SK-N-SH (cell line): Measurements from ENCODE around the gene WASL. TPM values are rescaled to one million over a fixed set of nuclear protein-coding genes. Genes with fewer than 3 reads are reported as not detected.
A peak's percentile ranks its signal among the peaks of the same experiment; 100 is the strongest.

Source experiments
- CTCF ChIA-PET: fragments of 300-600, 350-600 bp; formaldehyde crosslinking; extraction: SDS; loops from one replicate; lab custom pipeline; 2021; lab: Yijun Ruan, JAX
- POLR2A ChIA-PET: fragments of 350-600 bp; sonication (Branson Sonifier 250); formaldehyde crosslinking; extraction: SDS; loops from one replicate; lab custom pipeline; 2020; ENCODE audit warnings: antibody characterized with exemption, inconsistent platforms; lab: Yijun Ruan, JAX
- DNase-seq: peaks from one replicate; pipeline ENCODE4 v3.0.0; 2012
- H2AFZ ChIP-seq: fragments of 200-600 bp; sonication (generic); 2 replicates; pipeline ENCODE4 v1.8.1; 2016; ENCODE audit warnings: antibody characterized with exemption, mild to moderate bottlenecking, low read depth
- H3F3A ChIP-seq: fragments of 200-600 bp; sonication (generic); replicated peaks from 2 replicates; pipeline ENCODE3; 2016; ENCODE audit warnings: antibody characterized with exemption, mild to moderate bottlenecking; ENCODE audit not compliant: insufficient read depth
- H3K27ac ChIP-seq, 2 experiments: fragments of 200-500 bp in 1 of 2; fragments of 200-600 bp in 1 of 2; sonication (Bioruptor generic) in 1 of 2; sonication (generic), shearing (Covaris generic) in 1 of 2; 2 replicates each; pipeline versions ENCODE4 v1.5.1 to v1.6.1; 2014 to 2016; ENCODE audit warnings: low read depth in 2 of 2, inconsistent platforms in 1 of 2, low read length in 1 of 2, mild to moderate bottlenecking in 1 of 2, mixed read lengths in 1 of 2
- H3K27me3 ChIP-seq: fragments of 200-600 bp; sonication (generic), shearing (Covaris generic); 2 replicates; pipeline ENCODE4 v1.6.1; 2016; ENCODE audit warnings: mixed run types; ENCODE audit not compliant: insufficient read depth
- H3K36me3 ChIP-seq, 2 experiments: fragments of 200-500 bp in 1 of 2; fragments of 200-600 bp in 1 of 2; sonication (Bioruptor generic) in 1 of 2; sonication (generic) in 1 of 2; replicated peaks in 1 of 2; 2 replicates each; pipeline versions ENCODE3 to v1.5.1; 2014 to 2016; ENCODE audit warnings: low read length in 1 of 2, mild to moderate bottlenecking in 1 of 2; ENCODE audit not compliant: insufficient read depth in 2 of 2, control insufficient read depth in 1 of 2
- H3K4me1 ChIP-seq, 2 experiments: fragments of 200-500 bp in 1 of 2; fragments of 200-600 bp in 1 of 2; sonication (Bioruptor generic) in 1 of 2; sonication (generic), shearing (Covaris generic) in 1 of 2; 2 replicates each; pipeline versions ENCODE4 v1.5.1 to v1.6.1; 2014 to 2016; ENCODE audit warnings: low read depth in 1 of 2, low read length in 1 of 2, mixed run types in 1 of 2; ENCODE audit not compliant: insufficient read depth in 2 of 2, control insufficient read depth in 1 of 2
- H3K4me2 ChIP-seq: fragments of 200-600 bp; sonication (generic), shearing (Covaris generic); 2 replicates; pipeline ENCODE4 v1.6.1; 2017; ENCODE audit warnings: mixed run types
- H3K4me3 ChIP-seq, 2 experiments: fragments of 200-500 bp in 1 of 2; fragments of 200-600 bp in 1 of 2; sonication (Bioruptor generic) in 1 of 2; sonication (generic), shearing (Covaris generic) in 1 of 2; 2 replicates each; pipeline versions ENCODE4 v1.5.1 to v1.8.1; 2014 to 2016; ENCODE audit warnings: low read depth in 2 of 2, inconsistent platforms in 1 of 2, low read length in 1 of 2, mild to moderate bottlenecking in 1 of 2, mixed read lengths in 1 of 2, moderate library complexity in 1 of 2
- H3K79me2 ChIP-seq: fragments of 200-600 bp; sonication (generic); 2 replicates; pipeline ENCODE4 v1.8.1; 2017; ENCODE audit warnings: mild to moderate bottlenecking; ENCODE audit not compliant: insufficient read depth
- H3K9ac ChIP-seq: fragments of 200-600 bp; sonication (generic); 2 replicates; pipeline ENCODE4 v1.6.1; 2017; ENCODE audit warnings: mixed run types
- H3K9me2 ChIP-seq: fragments of 200-600 bp; sonication (generic); 2 replicates; pipeline ENCODE4 v1.6.1; 2017; ENCODE audit warnings: mixed run types
- H3K9me3 ChIP-seq: fragments of 200-600 bp; sonication (generic); 2 replicates; pipeline ENCODE4 v1.6.1; 2017; ENCODE audit warnings: mixed run types, mild to moderate bottlenecking, moderate library complexity
- H4K20me1 ChIP-seq: fragments of 200-600 bp; sonication (generic); 2 replicates; pipeline ENCODE4 v1.6.1; 2017; ENCODE audit warnings: mild to moderate bottlenecking, mixed run types; ENCODE audit not compliant: insufficient read depth
- ELF1 ChIP-seq: IDR thresholded peaks from 2 replicates; pipeline ENCODE4 v1.4.0; 2012
- EZH2phosphoT487 ChIP-seq: fragments of 200-600 bp; sonication (generic); IDR thresholded peaks from 2 replicates; pipeline ENCODE4 v1.6.1; 2017; ENCODE audit warnings: low read depth, mixed run types, mild to moderate bottlenecking, antibody characterized with exemption, moderate library complexity, borderline replicate concordance
- GATA2 ChIP-seq: sonication (generic); formaldehyde crosslinking; IDR thresholded peaks from 2 replicates; pipeline ENCODE4 v1.5.0; 2020; ENCODE audit warnings: mild to moderate bottlenecking, missing genetic modification reagents
- JUND ChIP-seq: IDR thresholded peaks from 2 replicates; pipeline ENCODE4 v1.4.0; 2012
- MAX ChIP-seq: IDR thresholded peaks from 2 replicates; pipeline ENCODE4 v1.4.0; 2012; ENCODE audit warnings: low read depth
- MXI1 ChIP-seq: IDR thresholded peaks from 2 replicates; pipeline ENCODE4 v1.6.1; 2012; ENCODE audit warnings: mild to moderate bottlenecking, low read depth, low read length, improper control_type of control experiment
- POLR2AphosphoS5 ChIP-seq: IDR thresholded peaks from 2 replicates; pipeline ENCODE4 v1.6.1; 2012; ENCODE audit warnings: low read depth, low read length
- RAD21 ChIP-seq: IDR thresholded peaks from 2 replicates; pipeline ENCODE4 v1.6.1; 2012; ENCODE audit warnings: mild to moderate bottlenecking, low read length
- RCOR1 ChIP-seq: fragments of 150-350 bp; IDR thresholded peaks from 2 replicates; pipeline ENCODE4 v1.6.1; 2017; ENCODE audit warnings: antibody characterized with exemption, low read length
- RFX5 ChIP-seq: IDR thresholded peaks from 2 replicates; pipeline ENCODE4 v1.6.1; 2012; ENCODE audit warnings: mild to moderate bottlenecking, improper control_type of control experiment, low read length
- RXRA ChIP-seq: IDR thresholded peaks from 2 replicates; pipeline ENCODE4 v1.4.0; 2012; ENCODE audit warnings: low read depth, mild to moderate bottlenecking, borderline replicate concordance
- SMC3 ChIP-seq: IDR thresholded peaks from 2 replicates; pipeline ENCODE4 v1.6.1; 2012; ENCODE audit warnings: low read depth, low read length, improper control_type of control experiment
- TAF1 ChIP-seq: IDR thresholded peaks from 2 replicates; pipeline ENCODE4 v1.6.1; 2012; ENCODE audit warnings: low read depth, mild to moderate bottlenecking, low read length, moderate library complexity, borderline replicate concordance
- USF1 ChIP-seq: IDR thresholded peaks from 2 replicates; pipeline ENCODE4 v1.4.0; 2012; ENCODE audit warnings: low read depth, borderline replicate concordance
- WGBS: methylation state at CpG from one replicate; pipeline ENCODE4 v1.1.6; 2017; ENCODE audit warnings: low lambda C conversion rate; 5-methylcytosine and 5-hydroxymethylcytosine counted together
- polyA plus RNA-seq, 3 experiments: library from polyadenylated mRNA; depleted of rRNA; stranded (reverse); fragments of >200 nt; gene quantifications; 2 replicates each; pipeline ENCODE4 v1.2.3, GENCODE V29; 2012
- TF ChIP-seq, protein P1 (sequence below): IDR thresholded peaks from 2 replicates; pipeline ENCODE4 v1.4.0; 2012; ENCODE audit warnings: low read depth, borderline replicate concordance
- TF ChIP-seq, protein P2 (sequence below): IDR thresholded peaks from 2 replicates; pipeline ENCODE4 v1.6.1; 2012; ENCODE audit warnings: mild to moderate bottlenecking, low read depth, low read length, moderate library complexity
- TF ChIP-seq, protein P3 (sequence below): fragments of 150-350 bp; IDR thresholded peaks from 2 replicates; pipeline ENCODE4 v1.6.1; 2017; ENCODE audit warnings: antibody characterized with exemption, low read length, low read depth, borderline replicate concordance
- TF ChIP-seq, protein P4 (sequence below): fragments of 150-350 bp; IDR thresholded peaks from 2 replicates; pipeline ENCODE4 v1.6.1; 2016; ENCODE audit warnings: mild to moderate bottlenecking, low read depth, low read length
- TF ChIP-seq, protein P5 (sequence below): fragments of 200-600 bp; sonication (generic); IDR thresholded peaks from 2 replicates; pipeline ENCODE4 v1.6.1; 2017; ENCODE audit warnings: antibody characterized with exemption, mild to moderate bottlenecking, moderate library complexity

The WASL gene
- polyA plus RNA-seq, 1 of the 3 experiments (the other 2 are of a cell fraction), result 9.9 TPM

DNA sequence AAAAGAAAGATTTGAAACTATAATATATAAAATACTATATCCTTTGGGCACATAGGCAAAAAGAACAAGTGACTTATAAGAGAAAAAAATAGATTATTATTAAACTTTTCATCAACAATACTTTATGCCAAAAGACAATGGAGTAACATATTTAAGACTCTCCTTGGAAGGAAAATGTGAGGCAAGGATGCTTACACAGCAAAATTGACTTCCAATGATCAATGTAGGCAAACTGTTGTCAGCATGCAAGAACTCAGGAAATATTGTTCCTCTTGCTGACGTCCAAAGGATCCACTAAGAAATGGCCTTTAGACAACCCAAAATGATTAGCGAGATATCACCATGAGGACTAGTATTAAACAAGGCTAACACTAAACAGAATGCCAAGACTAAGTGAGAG lies 116.0 kb downstream of the WASL start:
- Histone ChIP-seq H3F3A (peaks cover 16% of the 10 kb centered on the region), H3K4me1 (peaks cover 4 to 11% of the 10 kb centered on the region in 2 experiments; a peak in 2 of 4 replicates), H3K9me2 (no peaks in the 10 kb centered on the region), H3K27me3 (no peaks in the 10 kb centered on the region), H2AFZ (no peak overlapping the region), H3K4me2 (no peak overlapping the region), H4K20me1 (no peaks in the 10 kb centered on the region), H3K4me3 (no peak overlapping the region), H3K27ac (peak overlapping the region in 1 of 2 experiments; percentile 48; a peak in 1 of 4 replicates), H3K79me2 (no peaks in the 10 kb centered on the region), H3K9ac (no peak overlapping the region), H3K36me3 (no peaks in the 10 kb centered on the region), H3K9me3 (no peaks in the 10 kb centered on the region)
- no peak for DNase-seq
- ChIA-PET CTCF (interaction anchor here (4.1 to 5.2 kb wide), 2 partner anchors 12 to 232 kb away, joined by 12 to 61 read pairs; no protein-coding TSS in a partner anchor), POLR2A (no interaction called here)
- TF ChIP-seq JUND (no peak), RAD21 (no peak), MXI1 (no peak), USF1 (no peak), RXRA (no peak), GATA2 (CRISPR knock-in tag) (no peak), SMC3 (no peak), EZH2phosphoT487 (no peak), MAX (no peak), TAF1 (no peak), RFX5 (no peak), RCOR1 (no peak), POLR2AphosphoS5 (no peak), ELF1 (no peak)
- TF ChIP-seq, protein P1, sequence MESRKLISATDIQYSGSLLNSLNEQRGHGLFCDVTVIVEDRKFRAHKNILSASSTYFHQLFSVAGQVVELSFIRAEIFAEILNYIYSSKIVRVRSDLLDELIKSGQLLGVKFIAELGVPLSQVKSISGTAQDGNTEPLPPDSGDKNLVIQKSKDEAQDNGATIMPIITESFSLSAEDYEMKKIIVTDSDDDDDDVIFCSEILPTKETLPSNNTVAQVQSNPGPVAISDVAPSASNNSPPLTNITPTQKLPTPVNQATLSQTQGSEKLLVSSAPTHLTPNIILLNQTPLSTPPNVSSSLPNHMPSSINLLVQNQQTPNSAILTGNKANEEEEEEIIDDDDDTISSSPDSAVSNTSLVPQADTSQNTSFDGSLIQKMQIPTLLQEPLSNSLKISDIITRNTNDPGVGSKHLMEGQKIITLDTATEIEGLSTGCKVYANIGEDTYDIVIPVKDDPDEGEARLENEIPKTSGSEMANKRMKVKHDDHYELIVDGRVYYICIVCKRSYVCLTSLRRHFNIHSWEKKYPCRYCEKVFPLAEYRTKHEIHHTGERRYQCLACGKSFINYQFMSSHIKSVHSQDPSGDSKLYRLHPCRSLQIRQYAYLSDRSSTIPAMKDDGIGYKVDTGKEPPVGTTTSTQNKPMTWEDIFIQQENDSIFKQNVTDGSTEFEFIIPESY, result no peak
- TF ChIP-seq, protein P2, sequence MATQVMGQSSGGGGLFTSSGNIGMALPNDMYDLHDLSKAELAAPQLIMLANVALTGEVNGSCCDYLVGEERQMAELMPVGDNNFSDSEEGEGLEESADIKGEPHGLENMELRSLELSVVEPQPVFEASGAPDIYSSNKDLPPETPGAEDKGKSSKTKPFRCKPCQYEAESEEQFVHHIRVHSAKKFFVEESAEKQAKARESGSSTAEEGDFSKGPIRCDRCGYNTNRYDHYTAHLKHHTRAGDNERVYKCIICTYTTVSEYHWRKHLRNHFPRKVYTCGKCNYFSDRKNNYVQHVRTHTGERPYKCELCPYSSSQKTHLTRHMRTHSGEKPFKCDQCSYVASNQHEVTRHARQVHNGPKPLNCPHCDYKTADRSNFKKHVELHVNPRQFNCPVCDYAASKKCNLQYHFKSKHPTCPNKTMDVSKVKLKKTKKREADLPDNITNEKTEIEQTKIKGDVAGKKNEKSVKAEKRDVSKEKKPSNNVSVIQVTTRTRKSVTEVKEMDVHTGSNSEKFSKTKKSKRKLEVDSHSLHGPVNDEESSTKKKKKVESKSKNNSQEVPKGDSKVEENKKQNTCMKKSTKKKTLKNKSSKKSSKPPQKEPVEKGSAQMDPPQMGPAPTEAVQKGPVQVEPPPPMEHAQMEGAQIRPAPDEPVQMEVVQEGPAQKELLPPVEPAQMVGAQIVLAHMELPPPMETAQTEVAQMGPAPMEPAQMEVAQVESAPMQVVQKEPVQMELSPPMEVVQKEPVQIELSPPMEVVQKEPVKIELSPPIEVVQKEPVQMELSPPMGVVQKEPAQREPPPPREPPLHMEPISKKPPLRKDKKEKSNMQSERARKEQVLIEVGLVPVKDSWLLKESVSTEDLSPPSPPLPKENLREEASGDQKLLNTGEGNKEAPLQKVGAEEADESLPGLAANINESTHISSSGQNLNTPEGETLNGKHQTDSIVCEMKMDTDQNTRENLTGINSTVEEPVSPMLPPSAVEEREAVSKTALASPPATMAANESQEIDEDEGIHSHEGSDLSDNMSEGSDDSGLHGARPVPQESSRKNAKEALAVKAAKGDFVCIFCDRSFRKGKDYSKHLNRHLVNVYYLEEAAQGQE, result no peak
- TF ChIP-seq, protein P3, sequence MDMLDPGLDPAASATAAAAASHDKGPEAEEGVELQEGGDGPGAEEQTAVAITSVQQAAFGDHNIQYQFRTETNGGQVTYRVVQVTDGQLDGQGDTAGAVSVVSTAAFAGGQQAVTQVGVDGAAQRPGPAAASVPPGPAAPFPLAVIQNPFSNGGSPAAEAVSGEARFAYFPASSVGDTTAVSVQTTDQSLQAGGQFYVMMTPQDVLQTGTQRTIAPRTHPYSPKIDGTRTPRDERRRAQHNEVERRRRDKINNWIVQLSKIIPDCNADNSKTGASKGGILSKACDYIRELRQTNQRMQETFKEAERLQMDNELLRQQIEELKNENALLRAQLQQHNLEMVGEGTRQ, result no peak
- TF ChIP-seq, protein P4, sequence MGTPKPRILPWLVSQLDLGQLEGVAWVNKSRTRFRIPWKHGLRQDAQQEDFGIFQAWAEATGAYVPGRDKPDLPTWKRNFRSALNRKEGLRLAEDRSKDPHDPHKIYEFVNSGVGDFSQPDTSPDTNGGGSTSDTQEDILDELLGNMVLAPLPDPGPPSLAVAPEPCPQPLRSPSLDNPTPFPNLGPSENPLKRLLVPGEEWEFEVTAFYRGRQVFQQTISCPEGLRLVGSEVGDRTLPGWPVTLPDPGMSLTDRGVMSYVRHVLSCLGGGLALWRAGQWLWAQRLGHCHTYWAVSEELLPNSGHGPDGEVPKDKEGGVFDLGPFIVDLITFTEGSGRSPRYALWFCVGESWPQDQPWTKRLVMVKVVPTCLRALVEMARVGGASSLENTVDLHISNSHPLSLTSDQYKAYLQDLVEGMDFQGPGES, result no peak
- TF ChIP-seq, protein P5, sequence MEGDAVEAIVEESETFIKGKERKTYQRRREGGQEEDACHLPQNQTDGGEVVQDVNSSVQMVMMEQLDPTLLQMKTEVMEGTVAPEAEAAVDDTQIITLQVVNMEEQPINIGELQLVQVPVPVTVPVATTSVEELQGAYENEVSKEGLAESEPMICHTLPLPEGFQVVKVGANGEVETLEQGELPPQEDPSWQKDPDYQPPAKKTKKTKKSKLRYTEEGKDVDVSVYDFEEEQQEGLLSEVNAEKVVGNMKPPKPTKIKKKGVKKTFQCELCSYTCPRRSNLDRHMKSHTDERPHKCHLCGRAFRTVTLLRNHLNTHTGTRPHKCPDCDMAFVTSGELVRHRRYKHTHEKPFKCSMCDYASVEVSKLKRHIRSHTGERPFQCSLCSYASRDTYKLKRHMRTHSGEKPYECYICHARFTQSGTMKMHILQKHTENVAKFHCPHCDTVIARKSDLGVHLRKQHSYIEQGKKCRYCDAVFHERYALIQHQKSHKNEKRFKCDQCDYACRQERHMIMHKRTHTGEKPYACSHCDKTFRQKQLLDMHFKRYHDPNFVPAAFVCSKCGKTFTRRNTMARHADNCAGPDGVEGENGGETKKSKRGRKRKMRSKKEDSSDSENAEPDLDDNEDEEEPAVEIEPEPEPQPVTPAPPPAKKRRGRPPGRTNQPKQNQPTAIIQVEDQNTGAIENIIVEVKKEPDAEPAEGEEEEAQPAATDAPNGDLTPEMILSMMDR, result no peak
- 84% methylated on average over 2 of the region's 2 CpGs for WGBS
